NCI-H128 (cell line): ENCODE data around the gene ALDH3B2.
"Not testable (repeated sequence)": the region's sequence is repeated elsewhere in the genome, so short reads cannot be mapped to it uniquely, and the experiment has no call there.

ENCODE experiments used
- DNase-seq: peaks from one replicate; lab custom pipeline; 2025; ENCODE audit not compliant: unreplicated experiment; lab: John Stamatoyannopoulos, UW

ALDH3B2 gene

GRCh38 chr11:67631411-67631810 is 43.0 kb downstream of the ALDH3B2 start:
- DNase-seq, result no peak

- no peak for DNase-seq
Observed at GRCh38 chr11:67630943-67631331, 43.5 kb downstream of the ALDH3B2 start.

- DNase-seq, result peak; percentile 86
Observed at GRCh38 chr11:67630228-67630942, 44.0 kb downstream of the ALDH3B2 start.

GRCh38 chr11:67629386-67630227 is 44.8 kb downstream of the ALDH3B2 start, which contains the start of gene NUDT8:
Gene NUDT8 (minus strand): TSS chr11:67629937. CDS start chr11:67629911, 26 bp downstream.
- DNase-seq, result no peak

- no peak for DNase-seq
Observed at GRCh38 chr11:67628710-67629385, 45.6 kb downstream of the ALDH3B2 start.

- DNase-seq, result no peak
Observed at GRCh38 chr11:67627812-67628624, 46.4 kb downstream of the ALDH3B2 start.

GRCh38 chr11:67627441-67627811 is 47.0 kb downstream of the ALDH3B2 start:
- no peak for DNase-seq

GRCh38 chr11:67626970-67627369 is 47.5 kb downstream of the ALDH3B2 start:
- no peak for DNase-seq

- DNase-seq, result not testable (repeated sequence)
Observed at GRCh38 chr11:67626131-67626833, 48.1 kb downstream of the ALDH3B2 start.

GRCh38 chr11:67623795-67624194 is 50.6 kb downstream of the ALDH3B2 start:
- DNase-seq, result not testable (repeated sequence)

GRCh38 chr11:67622905-67623304 is 51.5 kb downstream of the ALDH3B2 start:
- not testable (repeated sequence) for DNase-seq

- DNase-seq, result not testable (repeated sequence)
Observed at GRCh38 chr11:67621928-67622327, 52.5 kb downstream of the ALDH3B2 start.

- not testable (repeated sequence) for DNase-seq
Observed at GRCh38 chr11:67620621-67621020, 53.8 kb downstream of the ALDH3B2 start.

- not testable (repeated sequence) for DNase-seq
Observed at GRCh38 chr11:67619683-67620618, 54.5 kb downstream of the ALDH3B2 start.

GRCh38 chr11:67618901-67619659 is 55.3 kb downstream of the ALDH3B2 start:
- not testable (repeated sequence) for DNase-seq

- no peak for DNase-seq
Observed at GRCh38 chr11:67617243-67617953, 57.0 kb downstream of the ALDH3B2 start.

- no peak for DNase-seq
Observed at GRCh38 chr11:67616431-67617242, 57.8 kb downstream of the ALDH3B2 start.
